ENCODE measurements around the gene OCRL. TPM values are rescaled to one million over a fixed set of nuclear protein-coding genes. Genes with fewer than 3 reads are reported as not detected.

The OCRL gene
- total and polyA plus RNA-seq, 2 experiments from 2014 or later: 3.9 to 16.5 TPM

GRCh38 chrX:129612396-129612795 is 72.3 kb downstream of the OCRL start (continued):
- TF ChIP-seq ZNF462 (CRISPR knock-in tag; IDR thresholded peaks at IDR 0.05) (no peak), ZNF331 (CRISPR knock-in tag; IDR thresholded peaks at IDR 0.05; ENCODE audit: low read depth) (no peak), CTCF (conservative IDR thresholded peaks at IDR 0.05; ENCODE audit: low read depth in 2 of 2) (no peak), JUNB (IDR thresholded peaks at IDR 0.05; ENCODE audit: unreplicated experiment) (no peak), ZNF114 (CRISPR knock-in tag; IDR thresholded peaks at IDR 0.05) (no peak), CREB1 (CRISPR knock-in tag; IDR thresholded peaks at IDR 0.05; ENCODE audit: low read depth) (no peak), EZH2 (IDR thresholded peaks at IDR 0.05; ENCODE audit: low read depth, unreplicated experiment) (no peak), ETS1 (IDR thresholded peaks at IDR 0.05) (no peak)
